Measurements from ENCODE around the gene LZTR1.
"Not testable (repeated sequence)": the region's sequence is repeated elsewhere in the genome, so short reads cannot be mapped to it uniquely, and the experiment has no call there.

Gene LZTR1

DNA sequence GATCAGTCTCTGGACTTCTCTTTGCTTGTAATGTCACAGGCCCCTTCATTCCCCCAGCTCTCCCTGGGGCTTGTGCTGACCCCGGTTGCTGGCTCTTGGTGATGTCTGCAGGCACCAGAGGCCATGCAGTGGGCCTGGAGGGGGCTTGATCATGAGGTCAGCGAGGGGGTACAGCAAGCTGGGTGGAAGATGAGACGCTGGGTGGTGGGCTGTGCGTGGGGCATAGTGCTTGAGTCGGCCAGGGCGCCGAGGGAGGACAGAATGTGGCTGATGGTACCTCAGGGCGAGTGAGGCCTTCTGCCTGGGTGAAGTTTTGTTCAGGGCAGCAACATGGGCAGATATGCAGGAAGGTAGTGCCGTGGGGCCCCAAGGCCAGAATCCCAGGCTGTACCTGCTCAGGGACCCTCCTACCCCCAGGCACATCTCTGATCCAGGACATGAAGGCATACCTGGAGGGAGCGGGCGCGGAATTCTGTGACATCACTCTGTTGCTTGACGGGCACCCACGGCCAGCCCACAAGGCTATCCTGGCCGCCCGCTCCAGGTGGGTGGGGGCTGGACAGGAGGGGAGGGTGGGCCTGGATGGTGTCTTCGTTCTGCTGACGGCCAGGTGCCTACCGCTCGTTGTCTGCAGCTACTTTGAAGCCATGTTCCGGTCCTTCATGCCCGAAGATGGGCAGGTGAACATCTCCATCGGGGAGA, 13.4 kb downstream of the LZTR1 start:
- in situ Hi-C loops (cut with MboI; ENCODE audit: low sequenced_read_pairs), result no loop called here
- Histone ChIP-seq H3K36me3 (replicated peaks) (peaks cover 53% of the 10 kb centered on the region), H3K27me3 (ENCODE audit: low read depth) (no peaks in the 10 kb centered on the region), H3K4me3 (no peak overlapping the region), H3K4me1 (peaks cover 2% of the 10 kb centered on the region), H3K9me3 (no peaks in the 10 kb centered on the region)
- DNase-seq (ENCODE audit: low spot score in 2 of 2), result no peak

DNA sequence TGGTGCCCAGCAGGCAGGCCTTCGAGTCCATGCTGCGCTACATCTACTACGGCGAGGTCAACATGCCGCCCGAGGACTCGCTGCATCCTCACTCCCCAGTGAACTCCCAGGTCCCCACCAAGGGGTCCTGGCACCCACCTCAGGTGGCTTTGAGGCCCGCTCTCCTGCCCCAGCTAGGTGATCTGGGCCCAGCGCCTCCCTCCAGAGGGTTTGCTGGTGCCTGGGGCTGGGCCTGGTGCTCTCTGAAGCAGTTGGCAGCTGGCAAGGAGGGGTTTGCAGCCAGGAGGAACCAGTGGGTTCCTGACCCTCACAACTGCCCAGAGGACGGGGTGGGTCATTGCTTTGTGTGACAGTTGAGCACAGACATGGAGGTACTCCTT, 13.9 kb downstream of the LZTR1 start:
- no peak for DNase-seq (ENCODE audit: low spot score in 2 of 2)
- peaks cover 57% of the 10 kb centered on the region for H3K36me3 ChIP-seq (replicated peaks)
- in situ Hi-C loops (cut with MboI; ENCODE audit: low sequenced_read_pairs), result no loop called here
- H3K27me3 ChIP-seq (ENCODE audit: low read depth), result no peaks in the 10 kb centered on the region
- no peak overlapping the region for H3K4me3 ChIP-seq
- peaks cover 8% of the 10 kb centered on the region for H3K4me1 ChIP-seq
- no peaks in the 10 kb centered on the region for H3K9me3 ChIP-seq

DNA sequence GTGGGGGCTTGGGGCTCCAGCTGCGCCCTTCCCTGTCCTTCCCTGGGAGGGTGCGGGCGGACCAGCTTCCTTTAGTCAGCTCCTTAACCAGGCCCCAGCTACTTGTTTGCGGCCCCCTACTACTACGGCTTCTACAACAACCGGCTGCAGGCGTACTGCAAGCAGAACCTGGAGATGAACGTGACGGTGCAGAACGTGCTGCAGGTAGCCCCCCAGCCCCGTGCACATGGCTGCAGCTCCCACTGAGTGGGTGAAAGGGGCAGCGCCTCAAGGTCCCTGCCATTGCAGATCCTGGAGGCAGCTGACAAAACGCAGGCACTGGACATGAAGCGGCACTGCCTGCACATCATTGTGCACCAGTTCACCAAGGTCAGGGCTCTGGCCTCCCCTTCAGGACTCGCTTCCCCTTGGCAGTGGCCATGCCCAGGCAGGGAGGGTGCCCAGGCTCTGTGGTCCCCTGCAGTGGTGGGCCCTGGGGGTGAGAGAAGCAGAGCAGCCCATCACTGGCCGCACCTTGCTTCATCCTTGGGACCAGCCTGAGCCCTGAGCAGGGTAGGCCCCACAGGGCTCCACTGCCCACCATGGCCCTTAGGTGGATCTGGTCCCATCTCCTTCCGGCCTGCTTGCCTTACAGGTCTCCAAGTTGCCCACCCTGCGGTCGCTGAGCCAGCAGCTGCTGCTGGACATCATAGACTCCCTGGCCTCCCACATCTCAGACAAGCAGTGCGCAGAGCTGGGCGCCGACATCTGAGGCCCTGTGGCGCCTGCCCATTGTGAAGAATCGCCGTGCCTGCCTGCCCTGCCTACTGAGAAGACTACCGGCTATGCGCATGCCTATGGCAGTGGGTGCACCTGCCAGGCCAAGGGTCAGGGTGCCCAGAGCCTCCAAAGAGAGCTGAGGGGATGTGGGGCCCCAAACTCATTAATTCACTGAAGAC, 14.8 kb downstream of the LZTR1 start:
- in situ Hi-C loops (cut with MboI; ENCODE audit: low sequenced_read_pairs), result no loop called here
- H3K36me3 ChIP-seq (replicated peaks), result peaks cover 48% of the 10 kb centered on the region
- H3K4me1 ChIP-seq, result peaks cover 12% of the 10 kb centered on the region
- H3K9me3 ChIP-seq, result no peaks in the 10 kb centered on the region
- no peak for DNase-seq (ENCODE audit: low spot score in 2 of 2)
- H3K4me3 ChIP-seq, result no peak overlapping the region
- no peaks in the 10 kb centered on the region for H3K27me3 ChIP-seq (ENCODE audit: low read depth)

DNA sequence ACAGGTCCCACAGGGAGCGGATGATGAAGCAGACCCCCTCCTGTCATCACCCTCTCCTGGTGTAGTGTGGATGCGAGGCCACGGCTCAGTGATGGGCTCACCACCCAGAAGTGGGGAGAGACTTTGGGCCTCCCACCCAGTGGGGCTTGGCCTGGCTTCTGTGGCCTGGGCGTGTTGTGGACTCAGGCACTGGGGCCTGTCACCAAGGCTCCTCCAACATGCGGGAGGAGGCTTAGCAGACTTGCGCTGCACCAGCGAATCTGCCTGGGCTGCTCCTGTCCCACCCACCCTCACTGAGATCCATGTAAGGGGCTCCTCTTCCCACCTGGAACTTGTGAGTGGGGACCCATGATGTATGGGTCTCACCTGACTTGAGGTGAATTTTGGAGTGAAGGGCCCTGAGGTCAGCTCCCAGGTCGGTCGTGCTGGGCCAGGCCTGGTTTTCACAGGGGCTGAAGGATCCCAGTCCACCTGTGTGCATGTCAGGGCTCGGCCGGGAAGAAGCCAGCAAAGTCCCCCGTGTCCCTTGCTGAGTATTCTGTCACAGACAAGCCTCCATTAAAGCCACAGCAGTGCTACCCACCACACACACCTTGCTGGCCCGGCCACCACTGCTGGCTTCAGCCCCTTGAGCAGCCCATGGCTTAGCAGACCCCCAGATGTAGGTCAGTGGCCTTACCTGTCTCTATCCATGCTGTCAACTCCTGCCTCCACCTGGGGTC, 15.6 kb downstream of the LZTR1 start:
- Histone ChIP-seq H3K4me1 (peaks cover 12% of the 10 kb centered on the region), H3K36me3 (replicated peaks) (peaks cover 40% of the 10 kb centered on the region), H3K4me3 (no peak overlapping the region), H3K27me3 (ENCODE audit: low read depth) (no peaks in the 10 kb centered on the region), H3K9me3 (no peaks in the 10 kb centered on the region)
- in situ Hi-C loops (cut with MboI; ENCODE audit: low sequenced_read_pairs), result no loop called here
- DNase-seq (ENCODE audit: low spot score in 2 of 2), result no peak

DNA sequence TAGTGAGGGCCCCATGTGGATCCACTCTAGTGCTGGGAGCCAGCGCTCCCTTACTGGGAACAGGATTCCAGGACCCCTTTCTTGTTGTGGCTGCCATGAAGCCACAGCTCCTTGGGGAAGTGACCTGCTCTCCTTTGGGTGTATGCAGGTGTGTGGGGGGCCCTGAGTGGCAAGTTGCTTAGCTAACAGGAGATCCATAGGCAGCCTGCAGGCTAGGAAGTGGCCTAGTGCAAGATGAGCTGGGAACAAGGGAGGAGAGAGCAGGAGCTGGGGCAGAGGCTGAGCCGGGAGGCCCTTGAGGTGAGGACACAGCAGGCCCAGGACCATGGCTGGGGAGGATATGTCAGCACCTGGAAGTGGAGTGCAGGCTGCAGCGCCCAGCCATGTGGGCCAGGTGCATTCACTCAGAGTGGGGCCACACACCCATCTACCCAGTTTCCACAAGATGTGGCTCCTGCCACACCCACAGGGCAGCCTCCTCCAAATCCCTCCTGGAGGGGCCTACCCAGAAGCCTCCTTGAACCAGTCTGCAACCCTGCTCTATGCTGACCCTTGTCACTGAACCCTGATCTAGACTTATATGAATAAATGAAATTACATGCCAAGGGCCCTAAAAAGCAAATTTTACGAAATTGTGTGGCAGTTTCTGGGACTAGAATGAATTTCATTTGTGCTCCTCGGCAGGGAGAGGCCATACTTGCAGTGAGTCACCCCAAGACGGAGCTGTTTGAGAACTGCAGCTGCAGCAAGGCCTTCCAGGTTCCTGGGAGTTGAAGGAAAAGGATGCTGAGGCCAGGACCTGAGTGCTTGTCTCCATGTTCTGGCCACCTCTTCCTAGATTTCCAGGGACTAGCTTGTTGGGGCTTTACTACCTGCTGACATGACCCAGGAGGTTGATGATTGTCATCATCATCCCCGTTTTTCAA, 16.6 kb downstream of the LZTR1 start:
- Histone ChIP-seq H3K9me3 (no peaks in the 10 kb centered on the region), H3K27me3 (ENCODE audit: low read depth) (no peaks in the 10 kb centered on the region), H3K4me3 (no peak overlapping the region), H3K36me3 (replicated peaks) (peaks cover 40% of the 10 kb centered on the region), H3K4me1 (peaks cover 12% of the 10 kb centered on the region)
- in situ Hi-C loops (cut with MboI; ENCODE audit: low sequenced_read_pairs), result no loop called here
- no peak for DNase-seq (ENCODE audit: low spot score in 2 of 2)

DNA sequence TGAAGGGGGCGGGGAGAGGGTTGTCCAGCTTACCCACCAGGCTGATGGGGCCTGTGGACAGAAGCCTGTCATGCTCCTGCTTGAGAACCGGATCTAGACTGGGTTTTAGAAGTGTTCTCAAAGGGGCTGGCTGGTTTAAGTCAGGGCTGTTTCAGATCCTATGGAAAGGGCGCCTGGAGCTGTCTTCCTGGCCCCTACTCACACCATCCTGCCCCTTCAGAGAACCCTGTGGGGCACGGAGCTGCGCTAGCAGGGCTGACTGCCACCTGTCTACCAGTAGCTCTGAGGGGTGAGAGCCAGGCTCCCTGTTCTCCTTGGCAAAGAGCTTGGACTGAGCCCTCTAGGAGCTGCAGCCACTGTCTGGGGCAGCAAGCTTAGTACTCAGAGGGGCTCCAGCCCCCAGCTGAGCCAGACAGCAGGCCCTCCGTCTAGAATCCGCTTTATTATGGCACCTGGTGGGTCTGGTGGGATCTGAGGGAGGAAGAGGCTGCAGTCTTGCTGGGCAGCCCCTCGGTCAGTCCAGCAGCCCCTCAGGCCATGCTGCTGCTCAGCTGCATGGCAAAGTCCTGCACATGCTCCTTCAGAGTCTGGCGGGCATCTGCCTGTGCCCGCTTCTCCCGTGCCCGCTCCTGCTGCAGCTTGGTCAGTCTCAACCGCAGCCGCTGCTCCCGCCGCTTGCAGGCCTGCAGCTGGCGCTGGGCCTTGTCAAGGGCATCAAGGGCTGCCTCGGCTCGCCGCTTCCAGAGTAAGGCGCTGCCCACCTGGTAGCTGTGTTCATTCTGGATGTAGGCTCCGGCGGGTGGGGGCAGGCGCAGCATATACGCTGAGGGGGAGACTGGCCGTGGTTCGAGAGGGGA, 17.5 kb downstream of the LZTR1 start:
- Histone ChIP-seq H3K4me1 (peaks cover 12% of the 10 kb centered on the region), H3K9me3 (no peaks in the 10 kb centered on the region), H3K4me3 (no peak overlapping the region), H3K27me3 (ENCODE audit: low read depth) (no peaks in the 10 kb centered on the region), H3K36me3 (replicated peaks) (peaks cover 40% of the 10 kb centered on the region)
- in situ Hi-C loops (cut with MboI; ENCODE audit: low sequenced_read_pairs), result no loop called here
- DNase-seq (ENCODE audit: low spot score in 2 of 2), result no peak

DNA sequence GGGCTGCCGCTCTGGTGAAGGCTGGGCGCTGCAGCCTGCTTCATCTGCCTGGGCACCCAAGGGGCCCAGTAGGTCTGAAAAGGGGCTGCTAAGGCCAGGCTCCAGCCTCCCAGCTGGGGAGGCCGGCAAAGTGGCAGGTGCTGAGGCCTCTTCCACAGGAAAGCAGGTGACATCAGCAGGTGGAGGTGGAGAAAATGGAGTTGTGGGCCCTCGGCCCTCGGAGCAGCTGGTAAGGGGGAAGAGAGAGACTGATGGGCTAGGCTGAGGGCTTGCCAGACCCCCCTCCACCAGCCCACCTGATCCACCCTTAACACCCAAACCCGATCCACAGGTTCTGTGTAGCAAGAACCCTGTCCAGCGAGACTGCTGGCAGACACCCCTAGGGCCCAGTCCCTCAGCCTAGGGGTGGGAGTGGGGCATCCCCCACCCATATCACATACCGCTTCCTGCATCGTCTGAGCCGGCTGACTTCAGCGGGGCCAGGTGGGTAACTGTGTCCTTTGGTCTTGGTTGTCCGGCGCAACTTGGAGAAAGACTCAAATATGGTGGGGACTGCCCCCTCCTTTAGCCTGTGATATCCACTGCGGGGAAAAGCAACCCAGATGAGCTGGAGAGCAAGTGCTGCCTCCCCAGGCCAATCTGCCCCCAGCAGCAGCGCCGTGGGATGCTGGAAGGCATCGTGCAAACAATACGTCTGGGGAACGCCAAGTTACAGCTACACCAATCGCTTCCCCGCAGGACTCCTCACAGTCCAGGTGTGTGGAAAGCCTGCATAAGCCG, 18.3 kb downstream of the LZTR1 start:
- in situ Hi-C loops (cut with MboI; ENCODE audit: low sequenced_read_pairs), result no loop called here
- H3K4me1 ChIP-seq, result peaks cover 12% of the 10 kb centered on the region
- H3K27me3 ChIP-seq (ENCODE audit: low read depth), result no peaks in the 10 kb centered on the region
- H3K4me3 ChIP-seq, result peak overlapping the region; percentile 77
- peaks cover 37% of the 10 kb centered on the region for H3K36me3 ChIP-seq (replicated peaks)
- no peak for DNase-seq (ENCODE audit: low spot score in 2 of 2)
- no peaks in the 10 kb centered on the region for H3K9me3 ChIP-seq

DNA sequence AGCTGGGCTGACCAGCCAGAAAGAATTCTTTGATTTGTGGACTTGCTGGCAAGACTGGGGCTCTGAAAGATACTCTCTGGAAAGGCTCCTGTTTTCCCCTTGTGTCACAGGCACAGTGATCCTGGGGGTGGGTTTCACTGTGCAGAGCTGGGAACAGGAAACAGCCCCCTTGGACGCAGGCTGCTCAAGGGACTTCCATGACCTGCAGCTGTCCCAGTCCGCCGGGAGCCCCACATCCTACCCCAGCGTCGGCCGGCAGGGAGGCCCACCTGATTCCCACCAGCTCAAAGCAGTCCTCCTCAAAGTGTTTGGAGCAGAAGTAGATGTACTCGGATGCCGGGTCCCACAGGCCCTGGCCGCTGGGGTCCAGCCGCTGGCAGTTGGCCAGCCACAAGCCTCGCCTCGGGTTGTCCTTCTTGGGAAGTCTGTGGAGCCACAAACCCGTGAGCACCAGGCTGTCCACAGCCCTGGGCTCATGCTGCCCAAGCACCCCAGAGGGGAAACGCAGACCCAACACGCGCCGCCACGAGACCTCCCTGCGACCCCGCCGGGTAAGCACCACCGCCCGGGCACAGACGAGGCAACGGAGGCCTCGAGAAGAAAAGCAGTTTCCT, 19.0 kb downstream of the LZTR1 start:
- in situ Hi-C loops (cut with MboI; ENCODE audit: low sequenced_read_pairs), result no loop called here
- H3K36me3 ChIP-seq (replicated peaks), result peaks cover 37% of the 10 kb centered on the region
- peak in 1 of 2 experiments; percentile 38 for DNase-seq (ENCODE audit: low spot score in 2 of 2)

DNA sequence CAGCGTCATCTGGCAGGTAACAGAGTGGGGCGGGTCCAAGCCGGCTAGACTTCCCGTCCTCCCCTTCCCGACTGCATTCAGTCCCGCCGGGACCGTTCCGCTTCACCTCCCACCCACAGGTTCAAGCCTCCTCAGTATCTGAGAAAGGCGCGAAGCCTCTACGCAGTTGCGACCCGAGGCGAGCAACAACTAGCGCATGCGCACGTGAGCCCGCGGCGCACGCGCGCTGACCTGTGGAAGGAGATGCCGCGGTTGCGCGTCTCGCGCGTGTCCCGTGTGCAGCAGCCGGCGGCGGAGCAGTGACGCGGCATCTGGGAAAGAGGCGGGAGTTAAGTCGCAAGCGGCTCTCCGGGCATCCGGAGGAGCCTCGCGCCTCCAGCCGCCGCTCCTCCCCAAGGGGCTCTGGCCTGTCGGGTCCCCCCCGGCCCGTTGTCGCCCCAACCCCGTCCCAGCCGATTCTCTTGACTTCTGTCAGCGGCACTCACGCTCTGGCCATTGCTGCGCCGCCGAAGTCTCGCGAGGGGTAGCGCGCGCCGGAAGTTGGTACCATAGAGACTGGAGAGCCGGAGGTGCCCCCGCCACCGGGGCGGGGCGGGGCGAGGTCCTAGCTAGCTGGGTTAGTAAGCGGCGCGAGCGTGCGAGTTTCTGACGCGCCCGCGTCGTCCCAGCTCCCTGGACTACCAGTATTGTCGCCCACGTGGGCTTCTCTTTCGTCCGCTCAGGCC, 19.7 kb downstream of the LZTR1 start, which contains the start of gene THAP7:
THAP7 (minus strand) TSS at position 518 of the 725 bp plus-strand sequence; CDS start at position 311, 207 bp downstream.
- peak; percentile 87 to 98 for DNase-seq (ENCODE audit: low spot score in 2 of 2)
- Histone ChIP-seq H3K4me1 (peaks cover 12% of the 10 kb centered on the region), H3K36me3 (replicated peaks) (peaks cover 36% of the 10 kb centered on the region), H3K27me3 (ENCODE audit: low read depth) (no peaks in the 10 kb centered on the region), H3K4me3 (peak within 1 kb of the TSS; percentile 77), H3K9me3 (no peaks in the 10 kb centered on the region)
- in situ Hi-C loops (cut with MboI; ENCODE audit: low sequenced_read_pairs), result no loop called here

More for the DNA sequence above, 19.0 kb downstream of the LZTR1 start:
- peak overlapping the region; percentile 77 for H3K4me3 ChIP-seq
- peaks cover 12% of the 10 kb centered on the region for H3K4me1 ChIP-seq
- no peaks in the 10 kb centered on the region for H3K9me3 ChIP-seq
- H3K27me3 ChIP-seq (ENCODE audit: low read depth), result no peaks in the 10 kb centered on the region

DNA sequence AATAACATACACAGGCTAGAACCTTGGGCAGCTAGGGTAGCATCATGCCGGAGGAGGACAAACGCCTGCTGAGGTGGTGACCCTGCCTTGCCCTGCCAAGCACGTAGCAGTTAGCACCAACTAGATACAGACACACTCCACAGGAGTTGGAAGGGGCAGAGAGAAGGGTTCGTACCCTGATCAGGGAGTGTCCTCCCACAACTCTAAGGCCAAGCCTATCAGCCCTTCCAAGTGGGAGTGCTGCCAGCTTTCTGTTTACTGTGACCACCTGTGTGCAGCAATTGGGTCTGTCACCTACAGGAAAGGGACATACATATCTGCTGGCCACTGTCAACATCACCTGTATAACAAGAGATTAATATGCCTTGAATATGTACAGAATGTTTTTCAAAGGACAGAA, 21.7 kb downstream of the LZTR1 start:
- in situ Hi-C loops (cut with MboI; ENCODE audit: low sequenced_read_pairs), result no loop called here
- Histone ChIP-seq H3K4me1 (peaks cover 12% of the 10 kb centered on the region), H3K27me3 (ENCODE audit: low read depth) (no peaks in the 10 kb centered on the region), H3K36me3 (replicated peaks) (peaks cover 20% of the 10 kb centered on the region), H3K9me3 (no peaks in the 10 kb centered on the region), H3K4me3 (no peak overlapping the region)
- no peak for DNase-seq (ENCODE audit: low spot score in 2 of 2)

DNA sequence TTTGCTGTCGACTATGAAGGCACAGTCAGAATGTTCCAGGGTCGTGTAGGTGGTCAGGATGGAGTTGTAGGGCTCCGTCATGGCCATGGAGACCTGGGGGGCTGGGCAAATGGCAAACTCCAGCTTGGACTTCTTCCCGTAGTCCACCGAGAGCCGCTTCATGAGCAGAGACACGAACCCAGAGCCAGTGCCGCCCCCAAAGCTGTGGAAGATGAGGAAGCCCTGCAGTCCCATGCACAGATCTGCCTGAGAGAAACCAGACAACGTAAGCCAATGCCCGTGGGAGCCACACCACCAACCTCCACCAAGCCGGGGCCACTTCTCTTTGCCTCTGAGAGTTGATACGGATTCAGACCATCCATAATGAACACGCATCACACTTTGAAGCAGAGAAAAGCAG, 27.1 kb downstream of the LZTR1 start:
- H3K4me3 ChIP-seq; H3K9me3 ChIP-seq; DNase-seq (ENCODE audit: low spot score in 2 of 2); H3K36me3 ChIP-seq (replicated peaks); in situ Hi-C loops (cut with MboI; ENCODE audit: low sequenced_read_pairs); H3K4me1 ChIP-seq; H3K27me3 ChIP-seq (ENCODE audit: low read depth): not testable (repeated sequence)
